Measurements from ENCODE around the gene PCDHA1. TPM values are rescaled to one million over a fixed set of nuclear protein-coding genes. Genes with fewer than 3 reads are reported as not detected.

PCDHA1 gene
- total and polyA plus RNA-seq, 2 of the 13 experiments (the other 11 are each of a cell fraction or from before 2014, with no cell fraction given): not detected

DNA sequence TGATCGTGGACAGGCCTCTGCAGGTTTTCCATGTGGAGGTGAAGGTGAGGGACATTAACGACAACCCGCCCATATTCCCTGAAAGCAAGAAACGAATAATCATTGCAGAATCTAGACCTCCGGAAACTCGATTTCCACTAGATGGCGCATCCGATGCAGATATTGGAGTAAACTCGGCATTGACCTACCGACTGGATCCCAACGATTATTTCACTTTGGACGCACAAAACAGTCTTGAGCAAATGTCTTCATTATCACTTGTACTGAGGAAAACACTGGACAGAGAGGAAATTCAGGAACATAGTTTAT lies 96.6 kb downstream of the PCDHA1 start:
- intact Hi-C loops (cut with micrococcal nuclease; ENCODE audit: unreplicated experiment): loop anchor here (1.0 kb wide), 1 partner anchor 159 kb away; no protein-coding TSS in a partner anchor
- ATAC-seq: no peak
- CTCF ChIA-PET (ENCODE audit: low intra/inter-chr PET ratio, low total read pairs): interaction anchor here (1.1 to 1.5 kb wide), 2 partner anchors 158 to 159 kb away, joined by 3 to 6 read pairs; no protein-coding TSS in a partner anchor

More for the DNA sequence above, 96.6 kb downstream of the PCDHA1 start:
- no peak overlapping the region for H3K27ac ChIP-seq (ENCODE audit: extremely low read length, insufficient read depth, low read length)
- FAIRE-seq: no peak
- DNase-seq (ENCODE audit: low spot score): no peak
- no peaks in the 10 kb centered on the region for H3K36me3 ChIP-seq (replicated peaks in 1 of 2; ENCODE audit: control insufficient read depth in 1 of 2, insufficient read depth in 2 of 2, low read length in 2 of 2)
- WGBS (ENCODE audit: low lambda C conversion rate): 54% methylated on average over 12 of the region's 12 CpGs
- no TSS peak for BruUV-seq (replicated peaks)
- H3K4me3 ChIP-seq (replicated peaks in 1 of 3; ENCODE audit: insufficient read depth in 1 of 3, low read depth in 2 of 3, low read length in 3 of 3): no peak overlapping the region
- H4K20me1 ChIP-seq (ENCODE audit: insufficient read depth, low read length): no peaks in the 10 kb centered on the region
- no peaks in the 10 kb centered on the region for H3K4me1 ChIP-seq (ENCODE audit: insufficient read depth, low read length)
- H3K4me2 ChIP-seq (ENCODE audit: low read depth, low read length): no peak overlapping the region
- TF ChIP-seq STAG1 (CRISPR knock-in tag; IDR thresholded peaks at IDR 0.05) (peak; percentile 29), SNAPC5 (CRISPR knock-in tag; IDR thresholded peaks at IDR 0.05; ENCODE audit: borderline replicate concordance) (no peak), MED13 (CRISPR knock-in tag; IDR thresholded peaks at IDR 0.05) (no peak), CTCF (CRISPR knock-in tag; IDR thresholded peaks at IDR 0.05) (peak; percentile 28; the same call in 1 of the 2 replicates), KMT2A (CRISPR knock-in tag; IDR thresholded peaks at IDR 0.05) (no peak), TCF7 (IDR thresholded peaks at IDR 0.05; ENCODE audit: low read depth) (no peak)
- TF ChIP-seq, protein P1, sequence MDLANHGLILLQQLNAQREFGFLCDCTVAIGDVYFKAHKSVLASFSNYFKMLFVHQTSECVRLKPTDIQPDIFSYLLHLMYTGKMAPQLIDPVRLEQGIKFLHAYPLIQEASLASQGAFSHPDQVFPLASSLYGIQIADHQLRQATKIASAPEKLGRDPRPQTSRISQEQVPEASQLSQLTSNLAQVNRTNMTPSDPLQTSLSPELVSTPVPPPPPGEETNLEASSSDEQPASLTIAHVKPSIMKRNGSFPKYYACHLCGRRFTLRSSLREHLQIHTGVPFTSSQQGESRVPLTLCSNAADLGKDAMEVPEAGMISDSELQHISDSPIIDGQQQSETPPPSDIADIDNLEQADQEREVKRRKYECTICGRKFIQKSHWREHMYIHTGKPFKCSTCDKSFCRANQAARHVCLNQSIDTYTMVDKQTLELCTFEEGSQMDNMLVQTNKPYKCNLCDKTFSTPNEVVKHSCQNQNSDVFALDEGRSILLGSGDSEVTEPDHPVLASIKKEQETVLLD (CRISPR knock-in tag; IDR thresholded peaks at IDR 0.05; ENCODE audit: low read depth): no peak
- POLR2A ChIA-PET: no interaction called here
- H2AFZ ChIP-seq (ENCODE audit: low read length): no peak overlapping the region
- no peaks in the 10 kb centered on the region for H3K79me2 ChIP-seq (ENCODE audit: insufficient read depth, low read length)
- no peaks in the 10 kb centered on the region for H3K9me3 ChIP-seq (ENCODE audit: low read length)
- no peaks in the 10 kb centered on the region for H3K27me3 ChIP-seq (ENCODE audit: control insufficient read depth in 1 of 2, insufficient read depth in 2 of 2, low read length in 2 of 2)
- no peak overlapping the region for H3K9ac ChIP-seq (ENCODE audit: insufficient read depth, low read depth, low read length)
- in situ Hi-C loops (cut with HindIII; ENCODE audit: extremely low pct_ligation_motif_present, low pct_unique_long_range_greater_than_20kb): no loop called here
